ENCODE results near the gene KRTAP20-1. TPM values are rescaled to one million over a fixed set of nuclear protein-coding genes. Genes with fewer than 3 reads are reported as not detected.

The KRTAP20-1 gene
- total RNA-seq, 4 donors from 2014 or later = not detected

- intact Hi-C loops (cut with DNase I) = no loop called here
These were observed 4.3 kb downstream of the KRTAP20-1 start, which contains the start of gene KRTAP20-4 for GRCh38 chr21:30620522-30620921. KRTAP20-4 (plus strand) TSS chr21:30620627.

DNA sequence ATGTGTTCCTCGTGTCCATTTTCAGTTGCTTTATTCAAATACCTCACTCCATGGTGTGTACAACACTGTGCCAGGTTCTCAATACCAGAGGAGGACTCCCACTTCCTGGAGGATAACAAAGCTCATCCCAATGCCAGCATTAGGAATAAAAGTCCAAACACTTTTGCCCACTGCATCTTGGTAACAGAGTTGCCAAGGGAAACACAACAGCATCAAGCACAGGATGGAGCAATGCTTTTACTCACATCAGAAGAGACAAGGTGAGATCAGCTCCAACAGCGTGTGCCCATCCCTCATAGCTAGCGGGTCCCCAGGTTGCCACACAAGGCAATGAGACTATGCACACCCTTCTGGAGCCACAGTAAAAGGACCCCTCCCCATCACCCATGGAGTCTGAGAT is 7.1 kb downstream of the KRTAP20-1 start:
- WGBS = 93% methylated on average over 3 of the region's 3 CpGs
- no peak for TF ChIP-seq EP300 (IDR thresholded peaks at IDR 0.05)
- H3K27ac ChIP-seq (replicated peaks in 1 of 4) = no peak overlapping the region
- H3K36me3 ChIP-seq = no peaks in the 10 kb centered on the region
- DNase-seq (ENCODE audit: extremely low spot score) = no peak
- H3K9me3 ChIP-seq = no peaks in the 10 kb centered on the region
- no peaks in the 10 kb centered on the region for H3K4me1 ChIP-seq
- no peaks in the 10 kb centered on the region for H3K27me3 ChIP-seq
- intact Hi-C loops (cut with DNase I) = no loop called here
- H3K4me3 ChIP-seq = no peak overlapping the region

More at GRCh38 chr21:30620522-30620921, 4.3 kb downstream of the KRTAP20-1 start, which contains the start of gene KRTAP20-4:
- no peaks in the 10 kb centered on the region for H3K36me3 ChIP-seq
- H3K9me3 ChIP-seq = no peaks in the 10 kb centered on the region
- H3K27ac ChIP-seq (replicated peaks in 1 of 4) = no peak within 1 kb of the TSS
- no peak within 1 kb of the TSS for H3K4me3 ChIP-seq
- H3K4me1 ChIP-seq = no peaks in the 10 kb centered on the region
- no peaks in the 10 kb centered on the region for H3K27me3 ChIP-seq
- 88% methylated on average over 3 of the region's 3 CpGs for WGBS
- no peak for TF ChIP-seq POLR2AphosphoS5 (IDR thresholded peaks at IDR 0.05)
- no peak for TF ChIP-seq POLR2A (IDR thresholded peaks at IDR 0.05; ENCODE audit: low read depth)
- TF ChIP-seq EP300 (IDR thresholded peaks at IDR 0.05) = no peak
- TF ChIP-seq, protein P1, sequence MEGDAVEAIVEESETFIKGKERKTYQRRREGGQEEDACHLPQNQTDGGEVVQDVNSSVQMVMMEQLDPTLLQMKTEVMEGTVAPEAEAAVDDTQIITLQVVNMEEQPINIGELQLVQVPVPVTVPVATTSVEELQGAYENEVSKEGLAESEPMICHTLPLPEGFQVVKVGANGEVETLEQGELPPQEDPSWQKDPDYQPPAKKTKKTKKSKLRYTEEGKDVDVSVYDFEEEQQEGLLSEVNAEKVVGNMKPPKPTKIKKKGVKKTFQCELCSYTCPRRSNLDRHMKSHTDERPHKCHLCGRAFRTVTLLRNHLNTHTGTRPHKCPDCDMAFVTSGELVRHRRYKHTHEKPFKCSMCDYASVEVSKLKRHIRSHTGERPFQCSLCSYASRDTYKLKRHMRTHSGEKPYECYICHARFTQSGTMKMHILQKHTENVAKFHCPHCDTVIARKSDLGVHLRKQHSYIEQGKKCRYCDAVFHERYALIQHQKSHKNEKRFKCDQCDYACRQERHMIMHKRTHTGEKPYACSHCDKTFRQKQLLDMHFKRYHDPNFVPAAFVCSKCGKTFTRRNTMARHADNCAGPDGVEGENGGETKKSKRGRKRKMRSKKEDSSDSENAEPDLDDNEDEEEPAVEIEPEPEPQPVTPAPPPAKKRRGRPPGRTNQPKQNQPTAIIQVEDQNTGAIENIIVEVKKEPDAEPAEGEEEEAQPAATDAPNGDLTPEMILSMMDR (IDR thresholded peaks at IDR 0.05) = no peak
- DNase-seq (ENCODE audit: extremely low spot score) = no peak

- H3K27ac ChIP-seq (replicated peaks in 1 of 4) = no peak overlapping the region
- H3K36me3 ChIP-seq = no peaks in the 10 kb centered on the region
- no peaks in the 10 kb centered on the region for H3K9me3 ChIP-seq
- no peak for TF ChIP-seq POLR2A (IDR thresholded peaks at IDR 0.05; ENCODE audit: low read depth)
- TF ChIP-seq, protein P1 (IDR thresholded peaks at IDR 0.05) = no peak
- no peak for TF ChIP-seq EP300 (IDR thresholded peaks at IDR 0.05)
- no peak for TF ChIP-seq POLR2AphosphoS5 (IDR thresholded peaks at IDR 0.05)
- WGBS = 67% methylated on average over 4 of the region's 4 CpGs
- no peak for DNase-seq (ENCODE audit: extremely low spot score)
- no peaks in the 10 kb centered on the region for H3K27me3 ChIP-seq
- no peaks in the 10 kb centered on the region for H3K4me1 ChIP-seq
- H3K4me3 ChIP-seq = no peak overlapping the region
- intact Hi-C loops (cut with DNase I) = no loop called here
These were observed 9.4 kb downstream of the KRTAP20-1 start for GRCh38 chr21:30625449-30626165.

DNA sequence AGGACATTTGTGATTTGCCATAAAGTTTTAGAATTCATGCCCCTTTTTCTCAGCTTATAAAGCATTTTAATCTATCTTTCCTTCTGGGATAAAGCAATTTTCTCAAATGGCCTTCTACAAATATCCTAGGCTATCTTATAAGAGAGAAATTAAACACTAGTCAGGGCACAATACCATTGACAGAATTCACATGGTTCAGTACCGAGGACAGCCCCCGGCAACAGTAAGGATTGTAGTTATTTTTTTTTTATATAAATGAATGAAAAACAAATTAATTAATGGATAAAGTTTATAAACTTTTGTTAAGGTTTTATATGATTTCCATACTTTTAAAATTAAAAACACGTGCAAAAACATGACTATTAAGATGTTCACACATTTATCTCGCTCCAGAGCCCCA is 11.9 kb downstream of the KRTAP20-1 start:
- Histone ChIP-seq H3K4me3 (no peak overlapping the region), H3K36me3 (no peaks in the 10 kb centered on the region), H3K27me3 (no peaks in the 10 kb centered on the region), H3K9me3 (no peaks in the 10 kb centered on the region), H3K4me1 (no peaks in the 10 kb centered on the region), H3K27ac (replicated peaks in 1 of 4) (no peak overlapping the region)
- no peak for DNase-seq (ENCODE audit: extremely low spot score)
- TF ChIP-seq EP300 (IDR thresholded peaks at IDR 0.05) (no peak), POLR2A (IDR thresholded peaks at IDR 0.05; ENCODE audit: low read depth) (no peak), POLR2AphosphoS5 (IDR thresholded peaks at IDR 0.05) (no peak)
- TF ChIP-seq, protein P1 (IDR thresholded peaks at IDR 0.05) = no peak
- intact Hi-C loops (cut with DNase I) = no loop called here
- WGBS = 83% methylated on average over 4 of the region's 4 CpGs

GRCh38 chr21:30629200-30629599 is 13.0 kb downstream of the KRTAP20-1 start:
- intact Hi-C loops (cut with DNase I) = no loop called here
- TF ChIP-seq POLR2A (IDR thresholded peaks at IDR 0.05; ENCODE audit: low read depth) (no peak), POLR2AphosphoS5 (IDR thresholded peaks at IDR 0.05) (no peak), EP300 (IDR thresholded peaks at IDR 0.05) (no peak)
- TF ChIP-seq, protein P1 (IDR thresholded peaks at IDR 0.05) = no peak
- H3K27me3 ChIP-seq = no peaks in the 10 kb centered on the region
- no peaks in the 10 kb centered on the region for H3K4me1 ChIP-seq
- no peaks in the 10 kb centered on the region for H3K36me3 ChIP-seq
- DNase-seq (ENCODE audit: extremely low spot score) = no peak
- no peak overlapping the region for H3K4me3 ChIP-seq
- no peak overlapping the region for H3K27ac ChIP-seq (replicated peaks in 1 of 4)
- WGBS = 34% methylated on average over 1 of the region's 1 CpG
- H3K9me3 ChIP-seq = no peaks in the 10 kb centered on the region
